NB4 (cell line): Measurements from ENCODE around the gene UTP14A.

Experiments
- DNase-seq: peaks from one replicate; pipeline ENCODE4 v3.0.0; 2010; ENCODE audit warnings: low read depth
- H3K4me3 ChIP-seq: one replicate; pipeline ENCODE4 v1.5.1; 2011; ENCODE audit warnings: mild to moderate bottlenecking, low read depth, low read length, moderate library complexity
- CTCF ChIP-seq: IDR thresholded peaks from one replicate; pipeline ENCODE4 v1.5.1; 2012; ENCODE audit warnings: low read depth, low read length
- MAX ChIP-seq: IDR thresholded peaks from 2 replicates; pipeline ENCODE4 v1.6.1; 2011; ENCODE audit warnings: low read depth, low read length
- MYC ChIP-seq: IDR thresholded peaks from 2 replicates; pipeline ENCODE4 v1.6.1; 2011; ENCODE audit warnings: low read depth, low read length
- POLR2A ChIP-seq: IDR thresholded peaks from 2 replicates; pipeline ENCODE4 v1.6.1; 2011; ENCODE audit warnings: mild to moderate bottlenecking; ENCODE audit not compliant: insufficient read length; ENCODE audit errors: extremely low read depth

Gene UTP14A

GRCh38 chrX:129968968-129969367 is 63.0 kb downstream of the UTP14A start:
- no peak overlapping the region for H3K4me3 ChIP-seq
- TF ChIP-seq MAX (no peak), POLR2A (no peak), MYC (no peak), CTCF (no peak)
- no peak for DNase-seq

GRCh38 chrX:129976441-129976840 is 70.5 kb downstream of the UTP14A start:
- DNase-seq: no peak
- no peak overlapping the region for H3K4me3 ChIP-seq
- TF ChIP-seq MAX (no peak), CTCF (no peak)
